Natural killer cell (primary cell): Measurements from ENCODE around the gene LAMA5. TPM values are rescaled to one million over a fixed set of nuclear protein-coding genes. Genes with fewer than 3 reads are reported as not detected.

ENCODE experiments used
- ATAC-seq, 3 donors: fragments of 150-1000 bp in 2 of 3; fragments of 200-7000 bp in 1 of 3; cut with Tn5 transposase; 1 replicate in 1 of 3; 2 replicates in 2 of 3; pipeline ENCODE4 v1.10.0; 2021; ENCODE audit warnings: mild to moderate bottlenecking in 2 of 3, moderate library complexity in 2 of 3
- DNase-seq, 2 donors: peaks; one replicate each; pipeline versions ENCODE4 v3.0.0 to v3.0.0-alpha.2; 2013 to 2021; ENCODE audit warnings: mixed read lengths in 1 of 2
- H3K27ac ChIP-seq: one replicate; pipeline ENCODE4 v1.5.1; 2013; ENCODE audit warnings: mild to moderate bottlenecking, low read length
- H3K27me3 ChIP-seq: one replicate; pipeline ENCODE4 v1.6.1; 2013; ENCODE audit warnings: low read length; ENCODE audit not compliant: control insufficient read depth, insufficient read depth
- H3K36me3 ChIP-seq: one replicate; pipeline ENCODE4 v1.6.1; 2013; ENCODE audit warnings: low read length; ENCODE audit not compliant: control insufficient read depth, insufficient read depth
- H3K4me1 ChIP-seq: one replicate; pipeline ENCODE4 v1.6.1; 2013; ENCODE audit warnings: low read length; ENCODE audit not compliant: control insufficient read depth, insufficient read depth
- H3K4me3 ChIP-seq: one replicate; pipeline ENCODE4 v1.5.1; 2013; ENCODE audit warnings: low read length
- H3K9me3 ChIP-seq: one replicate; pipeline ENCODE4 v1.6.1; 2013; ENCODE audit warnings: low read length; ENCODE audit not compliant: control insufficient read depth, insufficient read depth
- H3K27ac Mint-ChIP-seq, 2 donors: one replicate each; pipeline ENCODE4 v1.8.0; 2022; ENCODE audit warnings: mild to moderate bottlenecking in 2 of 2, mixed read lengths in 2 of 2, moderate library complexity in 1 of 2
- H3K27me3 Mint-ChIP-seq, 2 donors: one replicate each; pipeline ENCODE4 v1.8.0; 2022; ENCODE audit warnings: low read depth in 2 of 2, mixed read lengths in 2 of 2
- H3K36me3 Mint-ChIP-seq: one replicate; pipeline ENCODE4 v1.8.0; 2022; ENCODE audit warnings: mixed read lengths
- H3K4me1 Mint-ChIP-seq, 2 donors: one replicate each; pipeline ENCODE4 v1.8.0; 2022; ENCODE audit warnings: mixed read lengths in 2 of 2
- H3K4me3 Mint-ChIP-seq: one replicate; pipeline ENCODE4 v1.8.0; 2022; ENCODE audit warnings: mild to moderate bottlenecking, moderate library complexity, mixed read lengths
- H3K9me3 Mint-ChIP-seq, 2 donors: one replicate each; pipeline ENCODE4 v1.8.0; 2022; ENCODE audit warnings: mixed read lengths in 2 of 2
- CTCF ChIP-seq: fragments of 200-600 bp; IDR thresholded peaks from one replicate; pipeline ENCODE4 v1.8.0; 2022; ENCODE audit warnings: antibody characterized with exemption
- WGBS: methylation state at CpG from one replicate; pipeline ENCODE4 v1.1.7; 2013; ENCODE audit warnings: missing lambda C conversion rate; ENCODE audit not compliant: insufficient coverage; 5-methylcytosine and 5-hydroxymethylcytosine counted together
- intact Hi-C: fragments of 100-400 bp; cut with micrococcal nuclease; formaldehyde crosslinking; loops from one replicate; pipeline ENCODE4 v1.14.2; 2022
- total RNA-seq, 4 donors: library from RNA; stranded (reverse); fragments of 120-200 nt in 1 of 4; gene quantifications; one replicate each; pipeline versions ENCODE4 v1.2.3 to v1.2.4, GENCODE V29; 2013 to 2022

Gene LAMA5
- total RNA-seq, 3 donors from 2014 or later (not counting 1 experiment from before 2014, with no cell fraction given): 1.0 to 4.3 (median 1.4) TPM

GRCh38 chr20:62282103-62282502 lies 85.0 kb downstream of the LAMA5 start:
- peaks cover 7% of the 10 kb centered on the region for H3K36me3 Mint-ChIP-seq
- H3K4me3 ChIP-seq: no peak overlapping the region

GRCh38 chr20:62281161-62281933 lies 85.8 kb downstream of the LAMA5 start:
- H3K9me3 Mint-ChIP-seq: no peaks in the 10 kb centered on the region
- intact Hi-C loops: no loop called here
- no peaks in the 10 kb centered on the region for H3K4me1 ChIP-seq
- TF ChIP-seq CTCF: no peak
- 97% methylated on average over 31 of the region's 31 CpGs for WGBS
- H3K4me3 ChIP-seq: no peak overlapping the region
- H3K36me3 Mint-ChIP-seq: peaks cover 7% of the 10 kb centered on the region
- no peaks in the 10 kb centered on the region for H3K27me3 Mint-ChIP-seq
- H3K4me3 Mint-ChIP-seq: no peak overlapping the region
- H3K27ac ChIP-seq: no peak overlapping the region
- no peaks in the 10 kb centered on the region for H3K4me1 Mint-ChIP-seq
- no peaks in the 10 kb centered on the region for H3K27me3 ChIP-seq
- DNase-seq (no peak), ATAC-seq (no peak)
- no peak overlapping the region for H3K27ac Mint-ChIP-seq
- no peaks in the 10 kb centered on the region for H3K9me3 ChIP-seq
- peaks cover 64% of the 10 kb centered on the region for H3K36me3 ChIP-seq

More at GRCh38 chr20:62282103-62282502, 85.0 kb downstream of the LAMA5 start:
- Histone ChIP-seq H3K27ac (no peak overlapping the region), H3K36me3 (peaks cover 68% of the 10 kb centered on the region), H3K27me3 (no peaks in the 10 kb centered on the region), H3K4me1 (no peaks in the 10 kb centered on the region), H3K9me3 (no peaks in the 10 kb centered on the region)
- intact Hi-C loops: no loop called here
- H3K9me3 Mint-ChIP-seq: no peaks in the 10 kb centered on the region
- ATAC-seq (no peak), DNase-seq (no peak)
- no peak for TF ChIP-seq CTCF
- no peak overlapping the region for H3K27ac Mint-ChIP-seq
- H3K27me3 Mint-ChIP-seq: no peaks in the 10 kb centered on the region
- H3K4me3 Mint-ChIP-seq: no peak overlapping the region
- WGBS: 98% methylated on average over 7 of the region's 7 CpGs
- no peaks in the 10 kb centered on the region for H3K4me1 Mint-ChIP-seq

GRCh38 chr20:62280303-62280702 lies 86.8 kb downstream of the LAMA5 start:
- Histone ChIP-seq H3K27me3 (no peaks in the 10 kb centered on the region), H3K27ac (no peak overlapping the region), H3K9me3 (no peaks in the 10 kb centered on the region), H3K36me3 (peaks cover 57% of the 10 kb centered on the region), H3K4me1 (no peaks in the 10 kb centered on the region), H3K4me3 (no peak overlapping the region)
- H3K9me3 Mint-ChIP-seq: no peaks in the 10 kb centered on the region
- intact Hi-C loops: no loop called here
- no peak for ATAC-seq
- H3K27me3 Mint-ChIP-seq: no peaks in the 10 kb centered on the region
- H3K4me3 Mint-ChIP-seq: no peak overlapping the region
- no peak for DNase-seq
- no peak overlapping the region for H3K27ac Mint-ChIP-seq
- TF ChIP-seq CTCF: no peak
- no peaks in the 10 kb centered on the region for H3K4me1 Mint-ChIP-seq
- WGBS: 98% methylated on average over 4 of the region's 4 CpGs
- peaks cover 7% of the 10 kb centered on the region for H3K36me3 Mint-ChIP-seq

GRCh38 chr20:62277253-62277652 lies 89.9 kb downstream of the LAMA5 start:
- peaks cover 11% of the 10 kb centered on the region for H3K36me3 Mint-ChIP-seq
- intact Hi-C loops: no loop called here
- no peak overlapping the region for H3K27ac Mint-ChIP-seq
- no peak for TF ChIP-seq CTCF
- Histone ChIP-seq H3K36me3 (peaks cover 55% of the 10 kb centered on the region), H3K9me3 (no peaks in the 10 kb centered on the region), H3K4me1 (peaks cover 3% of the 10 kb centered on the region), H3K27me3 (no peaks in the 10 kb centered on the region), H3K27ac (no peak overlapping the region), H3K4me3 (no peak overlapping the region)
- DNase-seq (no peak), ATAC-seq (no peak)
- WGBS: 87% methylated on average over 13 of the region's 13 CpGs
- no peaks in the 10 kb centered on the region for H3K9me3 Mint-ChIP-seq
- H3K4me1 Mint-ChIP-seq: peaks cover 0 to 16% of the 10 kb centered on the region in 2 donors
- H3K4me3 Mint-ChIP-seq: no peak overlapping the region
- no peaks in the 10 kb centered on the region for H3K27me3 Mint-ChIP-seq
